GM12873 (cell line): ENCODE measurements around the gene UBE2G2.

Experiments used
- TF ChIP-seq, protein P1 (sequence below): IDR thresholded peaks from 2 replicates; pipeline ENCODE4 v1.5.1; 2012; ENCODE audit warnings: low read depth, mild to moderate bottlenecking, moderate library complexity, low read length, control low read depth; ENCODE audit not compliant: insufficient read depth; ENCODE audit errors: missing control alignments

Gene UBE2G2

DNA sequence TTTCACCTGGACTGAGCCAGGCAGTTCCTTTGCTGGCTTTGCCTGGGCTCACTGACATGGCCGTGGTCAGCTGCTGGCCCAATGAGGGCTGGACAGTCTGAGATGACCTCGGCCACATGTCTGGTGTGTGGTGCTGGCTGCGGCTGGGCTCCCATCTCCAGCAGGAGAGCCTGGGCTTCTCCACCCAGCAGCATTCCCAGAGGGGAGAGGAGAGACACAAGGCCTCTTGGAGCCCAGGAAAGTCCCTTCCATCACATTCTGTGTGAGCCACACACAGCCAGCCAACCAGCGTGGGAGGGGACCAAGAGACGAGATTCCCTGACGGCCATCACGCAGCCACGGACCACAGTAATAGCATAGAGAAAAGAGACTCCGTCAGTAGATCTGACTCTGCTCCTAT is 37.3 kb upstream of the UBE2G2 start:
- TF ChIP-seq, protein P1, sequence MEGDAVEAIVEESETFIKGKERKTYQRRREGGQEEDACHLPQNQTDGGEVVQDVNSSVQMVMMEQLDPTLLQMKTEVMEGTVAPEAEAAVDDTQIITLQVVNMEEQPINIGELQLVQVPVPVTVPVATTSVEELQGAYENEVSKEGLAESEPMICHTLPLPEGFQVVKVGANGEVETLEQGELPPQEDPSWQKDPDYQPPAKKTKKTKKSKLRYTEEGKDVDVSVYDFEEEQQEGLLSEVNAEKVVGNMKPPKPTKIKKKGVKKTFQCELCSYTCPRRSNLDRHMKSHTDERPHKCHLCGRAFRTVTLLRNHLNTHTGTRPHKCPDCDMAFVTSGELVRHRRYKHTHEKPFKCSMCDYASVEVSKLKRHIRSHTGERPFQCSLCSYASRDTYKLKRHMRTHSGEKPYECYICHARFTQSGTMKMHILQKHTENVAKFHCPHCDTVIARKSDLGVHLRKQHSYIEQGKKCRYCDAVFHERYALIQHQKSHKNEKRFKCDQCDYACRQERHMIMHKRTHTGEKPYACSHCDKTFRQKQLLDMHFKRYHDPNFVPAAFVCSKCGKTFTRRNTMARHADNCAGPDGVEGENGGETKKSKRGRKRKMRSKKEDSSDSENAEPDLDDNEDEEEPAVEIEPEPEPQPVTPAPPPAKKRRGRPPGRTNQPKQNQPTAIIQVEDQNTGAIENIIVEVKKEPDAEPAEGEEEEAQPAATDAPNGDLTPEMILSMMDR: no peak

DNA sequence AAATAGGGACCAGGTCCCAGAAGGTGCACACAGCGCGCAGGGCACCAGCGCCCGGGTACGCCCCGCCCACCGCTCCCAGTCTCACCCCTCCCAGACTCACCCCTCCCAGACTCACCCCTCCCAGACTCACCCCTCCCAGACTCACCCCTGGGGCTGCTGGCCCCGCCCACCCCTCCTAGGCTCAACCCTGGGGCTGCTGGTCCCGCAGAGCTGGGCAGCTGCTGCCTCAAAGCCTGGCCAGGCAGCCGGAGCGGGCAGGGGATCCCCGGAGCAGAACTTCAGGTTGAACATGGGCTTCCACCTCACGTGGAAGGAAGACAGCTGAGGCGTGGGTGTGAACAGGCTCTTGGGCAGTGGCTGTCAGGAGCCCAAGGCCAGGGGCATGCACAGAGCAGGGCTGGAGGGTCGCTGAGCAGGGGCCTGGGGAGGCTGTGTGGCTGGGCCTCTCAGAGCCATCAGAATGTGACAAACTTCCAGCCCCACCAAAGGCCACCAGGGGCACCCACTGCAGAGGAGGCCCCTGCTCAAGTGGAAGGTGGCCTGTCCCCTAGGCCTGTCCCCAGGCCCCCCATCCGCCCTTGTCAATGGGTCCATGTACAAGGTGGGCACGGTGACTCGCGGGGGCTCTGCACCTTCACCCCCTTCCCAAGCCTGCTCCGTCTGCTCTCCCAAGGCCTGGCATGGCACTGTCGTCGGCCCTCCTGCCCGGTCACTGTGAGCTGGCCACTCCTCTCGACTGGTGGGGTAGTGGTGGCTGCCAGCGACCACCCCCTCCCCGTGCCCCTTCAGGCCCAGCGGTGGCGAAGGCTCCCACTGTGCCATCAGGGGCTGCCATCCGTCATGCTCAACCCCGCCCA is 36.6 kb upstream of the UBE2G2 start:
- TF ChIP-seq, protein P1: no peak

DNA sequence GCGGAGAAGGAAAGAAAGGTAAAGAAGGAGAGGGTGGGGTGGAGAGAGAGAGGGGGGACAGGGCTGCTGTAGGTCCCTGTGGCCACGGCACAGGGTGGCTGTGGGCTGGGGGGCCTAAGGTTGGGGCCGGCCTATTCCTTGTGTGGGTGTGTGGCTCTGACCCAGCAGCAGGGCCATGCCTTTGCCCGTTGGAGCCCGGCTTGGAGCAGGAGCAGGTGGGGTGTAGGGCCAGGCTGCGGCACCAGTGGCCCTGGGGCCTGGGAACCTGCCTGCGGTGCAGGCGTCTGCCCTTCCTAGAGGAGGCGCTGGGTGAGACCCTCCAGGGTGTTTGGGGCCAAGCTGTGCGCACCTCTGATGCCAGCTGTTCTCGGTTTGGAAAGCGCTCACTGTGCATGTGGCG is 35.9 kb upstream of the UBE2G2 start:
- TF ChIP-seq, protein P1: no peak

DNA sequence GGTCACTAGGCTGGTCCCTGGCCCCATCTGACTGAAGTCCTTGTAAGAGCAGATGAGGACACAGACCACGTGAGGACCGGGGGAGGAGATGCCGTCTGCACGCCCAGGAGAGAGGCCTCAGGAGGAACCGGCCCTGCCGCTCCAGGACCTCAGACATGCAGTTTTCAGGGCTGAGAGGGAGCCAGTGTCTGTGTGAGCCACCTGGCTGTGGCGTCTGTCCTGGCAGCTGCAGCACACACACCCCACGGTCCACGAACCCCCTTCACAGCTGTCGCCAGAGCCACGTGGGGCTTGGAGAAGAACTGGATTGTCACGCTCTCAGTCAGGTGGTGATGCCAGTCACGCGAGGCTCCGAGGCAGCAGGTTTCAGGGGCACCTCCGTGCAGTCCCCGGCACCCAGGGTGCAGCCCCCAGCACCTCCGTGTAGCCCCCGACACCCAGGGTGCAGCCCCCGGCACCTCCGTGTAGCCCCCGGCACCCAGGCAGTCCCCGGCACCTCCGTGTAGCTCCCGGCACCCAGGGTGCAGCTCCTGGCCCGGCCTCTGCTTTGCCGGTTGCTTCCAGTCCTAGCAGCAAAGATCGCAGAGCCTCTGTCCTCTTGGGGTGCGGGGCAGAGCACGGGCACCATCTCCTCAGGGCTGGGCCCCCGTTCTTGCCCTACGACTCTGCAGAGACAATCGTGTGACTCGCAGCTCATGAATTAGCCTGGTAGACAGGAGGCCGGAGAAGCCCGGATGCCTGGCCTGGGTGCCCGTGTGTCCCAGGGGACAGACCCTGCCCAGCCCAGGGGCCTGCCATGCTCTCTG is 35.2 kb upstream of the UBE2G2 start:
- TF ChIP-seq, protein P1: no peak

DNA sequence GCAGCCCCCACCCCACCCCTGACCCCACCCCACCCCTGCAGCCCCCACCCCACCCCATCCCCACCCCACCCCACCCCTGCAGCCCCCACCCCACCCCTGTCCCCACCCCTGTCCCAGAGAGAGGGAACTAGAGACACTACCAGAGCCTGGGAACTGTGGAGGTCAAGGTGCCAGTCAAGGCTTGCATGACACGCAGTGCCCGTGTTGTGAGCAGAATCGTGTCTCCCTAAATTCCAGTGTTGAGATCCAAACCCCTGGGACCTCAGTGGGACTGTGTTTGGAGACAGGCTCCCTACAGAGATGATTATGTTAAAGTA is 34.7 kb upstream of the UBE2G2 start:
- TF ChIP-seq, protein P1: no peak

DNA sequence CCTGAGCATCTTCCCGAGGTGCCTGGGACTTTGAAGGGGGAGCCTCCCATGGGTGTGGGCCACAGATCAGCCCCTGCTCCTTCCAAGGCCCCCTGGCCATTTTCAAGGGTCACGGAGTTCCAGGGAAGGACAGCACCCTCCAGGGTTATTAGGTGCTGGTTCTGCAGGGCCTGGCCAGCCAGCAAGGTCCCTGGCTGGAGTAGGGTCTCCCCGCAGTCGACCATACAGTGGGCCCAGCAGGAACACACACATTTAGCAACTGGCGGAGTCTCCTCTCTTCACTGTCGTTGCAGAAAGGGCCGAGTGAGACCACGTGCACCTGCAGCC is 34.0 kb upstream of the UBE2G2 start:
- TF ChIP-seq, protein P1: no peak

DNA sequence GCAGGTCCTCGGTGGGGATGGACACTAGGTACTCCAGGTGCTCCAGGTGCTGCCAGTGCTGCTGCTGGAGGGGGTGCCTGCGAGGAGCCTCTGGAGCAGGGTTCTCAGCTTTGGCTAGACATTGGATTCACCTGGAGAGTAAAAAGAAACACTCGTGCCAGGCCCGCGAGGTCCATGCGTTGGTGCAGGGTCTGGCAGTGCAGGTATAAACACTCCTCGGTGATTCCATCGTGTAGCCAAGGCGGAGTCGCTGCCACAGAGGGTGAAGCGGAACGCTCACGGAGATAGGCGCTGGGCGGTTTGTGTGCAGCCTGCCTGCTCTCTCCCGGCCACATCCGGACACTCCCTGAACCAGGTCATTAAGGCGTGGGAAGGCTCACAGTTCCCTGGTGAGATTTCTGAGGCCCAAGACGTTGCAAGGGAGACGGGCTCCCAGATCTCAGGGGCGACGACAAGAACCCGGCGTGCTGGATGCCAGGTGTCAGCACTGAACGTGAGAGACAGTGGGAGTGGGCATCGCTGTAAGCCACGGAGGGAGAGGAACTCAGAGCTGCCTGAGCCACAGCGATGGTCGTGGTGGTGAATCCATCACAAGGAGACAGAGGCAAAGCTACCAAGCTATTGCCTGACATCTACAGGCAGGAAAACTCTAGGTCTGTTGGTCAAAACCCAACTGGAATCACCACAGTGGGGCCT is 33.5 kb upstream of the UBE2G2 start:
- TF ChIP-seq, protein P1: no peak
